Breast epithelium (tissue), 4 donors: ENCODE measurements around the gene CHEK1. TPM values are rescaled to one million over a fixed set of nuclear protein-coding genes. Genes with fewer than 3 reads are reported as not detected.

Experiments used
- DNase-seq, 2 donors: peaks; one replicate each; pipeline ENCODE4 v3.0.0-alpha.2; 2019; ENCODE audit warnings: low spot score in 2 of 2
- H3K27ac ChIP-seq, 2 donors: fragments of 200-600 bp; sonication (generic) in 1 of 2; one replicate each; pipeline ENCODE4 v1.5.1; 2016 to 2019; ENCODE audit warnings: mild to moderate bottlenecking in 1 of 2
- H3K27me3 ChIP-seq, 2 donors: fragments of 200-600 bp; sonication (generic) in 1 of 2; one replicate each; pipeline versions ENCODE4 v1.5.1 to v1.6.0; 2017 to 2019; ENCODE audit warnings: control low read depth in 1 of 2, mild to moderate bottlenecking in 1 of 2
- H3K36me3 ChIP-seq: fragments of 200-600 bp; one replicate; pipeline ENCODE4 v1.5.1; 2019
- H3K4me1 ChIP-seq, 2 donors: fragments of 200-600 bp; sonication (generic); one replicate each; pipeline ENCODE4 v1.5.1; 2016 to 2019; ENCODE audit warnings: control low read depth in 1 of 2
- H3K4me3 ChIP-seq, 3 donors: fragments of 200-600 bp; sonication (generic); 1 replicate in 2 of 3; 2 replicates in 1 of 3; pipeline ENCODE4 v1.5.1; 2016 to 2019; ENCODE audit warnings: mild to moderate bottlenecking in 3 of 3, moderate library complexity in 2 of 3
- H3K9me3 ChIP-seq, 2 donors: fragments of 200-600 bp; sonication (generic) in 1 of 2; one replicate each; pipeline ENCODE4 v1.5.1; 2016 to 2019; ENCODE audit warnings: control low read depth in 1 of 2
- POLR2A ChIP-seq: fragments of 450-650 bp; IDR thresholded peaks from one replicate; pipeline ENCODE4 v1.6.1; 2016; ENCODE audit warnings: antibody characterized with exemption, mild to moderate bottlenecking, moderate library complexity
- POLR2AphosphoS5 ChIP-seq, 3 donors: sonication (generic); formaldehyde crosslinking; IDR thresholded peaks; one replicate each; pipeline ENCODE4 v1.6.1; 2017; ENCODE audit warnings: antibody characterized with exemption in 3 of 3
- intact Hi-C: fragments of 100-400 bp; cut with DNase I; formaldehyde crosslinking; loops from one replicate; pipeline ENCODE4 v1.15.1; 2023; ENCODE audit warnings: low total_unique reads
- total RNA-seq, 3 donors: library from RNA; depleted of rRNA; stranded (reverse); fragments of >200 nt; gene quantifications; one replicate each; pipeline ENCODE4 v1.1.0, GENCODE V29; 2016
- TF ChIP-seq, protein P1 (sequence below), 3 donors: fragments of 450-650 bp; IDR thresholded peaks; one replicate each; pipeline ENCODE4 v1.5.1; 2016 to 2017; ENCODE audit warnings: antibody characterized with exemption in 3 of 3, mild to moderate bottlenecking in 3 of 3, moderate library complexity in 3 of 3

The CHEK1 gene
- total RNA-seq, 3 donors from 2014 or later, result 3.1 to 6.6 (median 3.2) TPM

DNA sequence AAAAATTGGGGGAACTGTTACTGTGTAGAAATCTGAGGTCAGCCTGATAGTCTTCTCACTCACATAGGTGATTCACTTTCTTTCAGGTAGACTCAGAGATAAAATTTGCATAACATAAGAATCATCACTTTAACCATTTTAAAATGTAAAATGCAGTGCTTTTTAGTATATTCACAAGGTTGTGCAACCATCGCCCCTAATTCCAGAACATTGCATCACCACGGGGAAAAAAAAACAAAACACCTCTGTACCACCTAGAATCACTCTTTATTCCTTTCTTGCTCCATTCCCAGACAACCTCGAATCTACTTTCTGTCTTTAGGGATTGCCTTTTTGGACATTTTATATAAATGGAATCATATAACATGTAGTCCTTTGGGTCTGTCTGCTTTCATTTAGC, 20.9 kb downstream of the CHEK1 start:
- DNase-seq, result no peak
- no peak overlapping the region for H3K27ac ChIP-seq
- no peaks in the 10 kb centered on the region for H3K4me1 ChIP-seq
- TF ChIP-seq, protein P1, sequence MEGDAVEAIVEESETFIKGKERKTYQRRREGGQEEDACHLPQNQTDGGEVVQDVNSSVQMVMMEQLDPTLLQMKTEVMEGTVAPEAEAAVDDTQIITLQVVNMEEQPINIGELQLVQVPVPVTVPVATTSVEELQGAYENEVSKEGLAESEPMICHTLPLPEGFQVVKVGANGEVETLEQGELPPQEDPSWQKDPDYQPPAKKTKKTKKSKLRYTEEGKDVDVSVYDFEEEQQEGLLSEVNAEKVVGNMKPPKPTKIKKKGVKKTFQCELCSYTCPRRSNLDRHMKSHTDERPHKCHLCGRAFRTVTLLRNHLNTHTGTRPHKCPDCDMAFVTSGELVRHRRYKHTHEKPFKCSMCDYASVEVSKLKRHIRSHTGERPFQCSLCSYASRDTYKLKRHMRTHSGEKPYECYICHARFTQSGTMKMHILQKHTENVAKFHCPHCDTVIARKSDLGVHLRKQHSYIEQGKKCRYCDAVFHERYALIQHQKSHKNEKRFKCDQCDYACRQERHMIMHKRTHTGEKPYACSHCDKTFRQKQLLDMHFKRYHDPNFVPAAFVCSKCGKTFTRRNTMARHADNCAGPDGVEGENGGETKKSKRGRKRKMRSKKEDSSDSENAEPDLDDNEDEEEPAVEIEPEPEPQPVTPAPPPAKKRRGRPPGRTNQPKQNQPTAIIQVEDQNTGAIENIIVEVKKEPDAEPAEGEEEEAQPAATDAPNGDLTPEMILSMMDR (IDR thresholded peaks at IDR 0.05), result no peak
- TF ChIP-seq POLR2AphosphoS5 (IDR thresholded peaks at IDR 0.05), result no peak
- no peak for TF ChIP-seq POLR2A
- H3K4me3 ChIP-seq, result no peak overlapping the region
- intact Hi-C loops, result no loop called here
- no peaks in the 10 kb centered on the region for H3K36me3 ChIP-seq
- H3K27me3 ChIP-seq, result no peaks in the 10 kb centered on the region
- H3K9me3 ChIP-seq, result no peaks in the 10 kb centered on the region

- Histone ChIP-seq H3K9me3 (no peaks in the 10 kb centered on the region), H3K4me1 (no peaks in the 10 kb centered on the region), H3K27me3 (no peaks in the 10 kb centered on the region), H3K4me3 (no peak overlapping the region), H3K27ac (no peak overlapping the region), H3K36me3 (no peaks in the 10 kb centered on the region)
- DNase-seq, result no peak
- TF ChIP-seq, protein P1 (IDR thresholded peaks at IDR 0.05), result no peak
- TF ChIP-seq POLR2A (no peak), POLR2AphosphoS5 (IDR thresholded peaks at IDR 0.05) (no peak)
- intact Hi-C loops, result no loop called here
Observed at GRCh38 chr11:125649465-125650166, 24.7 kb downstream of the CHEK1 start.

DNA sequence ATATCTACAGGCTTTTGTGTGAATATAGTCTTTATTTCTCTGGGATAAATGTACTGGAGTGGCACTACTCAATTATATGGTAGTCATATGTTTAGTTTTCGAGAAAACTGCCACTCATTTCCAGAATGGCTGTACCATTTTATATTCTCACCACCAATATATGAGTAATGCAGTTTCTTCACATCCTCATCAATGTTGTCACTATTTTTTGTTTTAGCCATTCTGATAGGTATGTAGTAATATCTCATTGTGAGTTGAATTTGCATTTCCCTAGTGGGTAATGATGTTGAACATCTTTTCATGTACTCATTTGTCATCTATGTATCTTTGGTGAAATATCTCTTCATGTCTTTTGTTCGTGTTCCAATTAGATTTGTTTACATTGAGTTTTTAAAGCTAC, 37.7 kb downstream of the CHEK1 start:
- Histone ChIP-seq H3K27me3 (no peaks in the 10 kb centered on the region), H3K4me1 (no peaks in the 10 kb centered on the region), H3K9me3 (peaks cover 0 to 12% of the 10 kb centered on the region in 2 donors), H3K27ac (no peak overlapping the region), H3K36me3 (no peaks in the 10 kb centered on the region), H3K4me3 (no peak overlapping the region)
- intact Hi-C loops, result no loop called here
- no peak for TF ChIP-seq POLR2AphosphoS5 (IDR thresholded peaks at IDR 0.05)
- TF ChIP-seq POLR2A, result no peak
- TF ChIP-seq, protein P1 (IDR thresholded peaks at IDR 0.05), result no peak
- DNase-seq, result no peak

DNA sequence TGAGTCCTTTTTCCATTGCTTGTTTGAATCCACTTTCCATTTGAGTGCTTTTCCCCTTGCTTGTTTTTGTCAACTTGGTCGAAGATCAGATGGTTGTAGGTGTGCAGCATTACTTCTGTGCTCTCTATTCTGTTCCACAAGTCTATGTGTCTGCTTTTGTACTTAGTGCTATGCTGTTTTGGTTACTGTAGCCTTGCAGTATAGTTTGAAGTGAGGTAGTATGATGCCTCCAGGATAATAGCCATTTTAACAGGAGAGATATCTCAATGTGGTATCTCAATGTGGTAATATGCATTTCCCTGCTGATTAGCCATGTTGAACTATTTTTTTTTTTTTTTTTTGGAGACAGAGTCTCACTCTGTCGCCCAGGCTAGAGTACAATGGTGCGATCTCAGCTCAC, 38.9 kb downstream of the CHEK1 start:
- DNase-seq, result no peak
- no peaks in the 10 kb centered on the region for H3K36me3 ChIP-seq
- no peaks in the 10 kb centered on the region for H3K27me3 ChIP-seq
- H3K9me3 ChIP-seq, result peaks cover 0 to 12% of the 10 kb centered on the region in 2 donors
- H3K4me3 ChIP-seq, result no peak overlapping the region
- H3K4me1 ChIP-seq, result no peaks in the 10 kb centered on the region
- no peak for TF ChIP-seq POLR2A
- no peak for TF ChIP-seq POLR2AphosphoS5 (IDR thresholded peaks at IDR 0.05)
- TF ChIP-seq, protein P1 (IDR thresholded peaks at IDR 0.05), result no peak
- H3K27ac ChIP-seq, result no peak overlapping the region
- intact Hi-C loops, result no loop called here

DNA sequence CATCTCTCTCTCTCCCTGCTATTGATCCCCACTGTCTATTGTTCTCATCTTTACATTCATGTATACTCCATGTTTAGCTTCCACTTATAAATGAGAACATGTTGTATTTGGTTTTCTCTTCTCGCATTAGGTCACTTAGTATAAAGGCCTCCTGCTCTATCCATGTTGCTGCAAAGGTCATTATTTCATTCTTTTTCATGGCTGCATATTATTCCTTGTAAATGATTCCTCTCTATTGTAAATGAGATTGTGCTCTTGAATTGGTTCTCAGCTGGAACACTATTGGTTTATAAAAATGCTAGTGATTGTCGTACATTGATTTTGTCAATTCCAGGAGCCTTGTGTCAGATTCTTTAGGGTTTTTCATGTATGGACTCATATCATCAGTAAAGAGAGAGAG, 42.2 kb downstream of the CHEK1 start:
- TF ChIP-seq POLR2A (no peak), POLR2AphosphoS5 (IDR thresholded peaks at IDR 0.05) (no peak)
- TF ChIP-seq, protein P1 (IDR thresholded peaks at IDR 0.05), result no peak
- Histone ChIP-seq H3K4me3 (no peak overlapping the region), H3K36me3 (no peaks in the 10 kb centered on the region), H3K27ac (no peak overlapping the region), H3K4me1 (no peaks in the 10 kb centered on the region), H3K9me3 (peaks cover 0 to 12% of the 10 kb centered on the region in 2 donors), H3K27me3 (no peaks in the 10 kb centered on the region)
- no peak for DNase-seq
- intact Hi-C loops, result no loop called here
